22Rv1 (cell line): ENCODE data around the gene TAB2.

Experiments used
- CTCF ChIP-seq: fragments of 450-650 bp; IDR thresholded peaks from 2 replicates; pipeline ENCODE4 v1.5.1; 2017; ENCODE audit warnings: mild to moderate bottlenecking
- ZFX ChIP-seq: fragments of 450-650 bp; IDR thresholded peaks from 2 replicates; pipeline ENCODE4 v1.6.1; 2017; ENCODE audit warnings: antibody characterized with exemption, borderline replicate concordance

- no peak for TF ChIP-seq CTCF
- no peak for TF ChIP-seq ZFX
Measured at GRCh38 chr6:149336609-149336928, 19.1 kb downstream of the TAB2 start.
